Spleen (tissue), 11 donors: ENCODE data around the gene PARD3B. TPM values are rescaled to one million over a fixed set of nuclear protein-coding genes. Genes with fewer than 3 reads are reported as not detected.

Experiments
- DNase-seq: peaks from one replicate; pipeline ENCODE4 v3.0.0-alpha.2; 2020
- H3K27ac ChIP-seq, 8 donors: fragments of 200-600 bp; sonication (generic) in 7 of 8; 1 replicate in 4 of 8; 2 replicates in 4 of 8; pipeline versions ENCODE4 v1.5.0 to v1.8.0; 2016 to 2021; ENCODE audit warnings: inconsistent platforms in 4 of 8, mild to moderate bottlenecking in 4 of 8, moderate library complexity in 1 of 8
- H3K27me3 ChIP-seq, 7 donors: fragments of 200-600 bp; sonication (generic) in 6 of 7; replicated peaks in 1 of 7; 1 replicate in 4 of 7; 2 replicates in 3 of 7; pipeline versions ENCODE4 v1.5.0 to v1.8.0; 2016 to 2021; ENCODE audit warnings: inconsistent platforms in 3 of 7, mild to moderate bottlenecking in 1 of 7
- H3K36me3 ChIP-seq, 6 donors: fragments of 200-600 bp; sonication (generic) in 5 of 6; 1 replicate in 4 of 6; 2 replicates in 2 of 6; pipeline versions ENCODE4 v1.5.0 to v1.8.0; 2016 to 2021; ENCODE audit warnings: inconsistent platforms in 2 of 6
- H3K4me1 ChIP-seq, 6 donors: fragments of 200-600 bp; sonication (generic) in 5 of 6; 1 replicate in 3 of 6; 2 replicates in 3 of 6; pipeline versions ENCODE4 v1.5.0 to v1.8.0; 2016 to 2021; ENCODE audit warnings: inconsistent platforms in 3 of 6
- H3K4me3 ChIP-seq, 8 donors: fragments of 200-600 bp; sonication (generic) in 7 of 8; 1 replicate in 4 of 8; 2 replicates in 4 of 8; pipeline versions ENCODE4 v1.5.0 to v1.8.0; 2016 to 2021; ENCODE audit warnings: inconsistent platforms in 4 of 8, mild to moderate bottlenecking in 4 of 8, moderate library complexity in 2 of 8
- H3K9me3 ChIP-seq, 8 donors: fragments of 200-600 bp; sonication (generic) in 7 of 8; 1 replicate in 4 of 8; 2 replicates in 4 of 8; pipeline versions ENCODE4 v1.5.0 to v1.8.0; 2016 to 2021; ENCODE audit warnings: inconsistent platforms in 4 of 8
- POLR2A ChIP-seq, 3 donors: fragments of 450-650 bp; IDR thresholded peaks; one replicate each; pipeline ENCODE4 v1.5.1; 2017; ENCODE audit warnings: antibody characterized with exemption in 3 of 3, mild to moderate bottlenecking in 1 of 3
- POLR2AphosphoS5 ChIP-seq, 3 donors: sonication (generic); formaldehyde crosslinking; IDR thresholded peaks; one replicate each; pipeline ENCODE4 v1.5.1; 2017; ENCODE audit warnings: antibody characterized with exemption in 3 of 3
- WGBS, 5 donors: extraction: QIAGEN DNeasy Blood & Tissue Kit in 3 of 5; methylation state at CpG; one replicate each; pipeline versions ENCODE4 v1.1.5 to v1.1.7; 2013 to 2018; 5-methylcytosine and 5-hydroxymethylcytosine counted together
- intact Hi-C: fragments of 100-400 bp; cut with DNase I; formaldehyde crosslinking; loops from one replicate; pipeline ENCODE4 v1.15.0; 2023; ENCODE audit warnings: low total_unique reads
- polyA plus RNA-seq, 3 donors: library from polyadenylated mRNA; stranded (reverse); fragments of 200-250 nt; gene quantifications; one replicate each; pipeline ENCODE4 v1.2.1, GENCODE V29; 2013
- total RNA-seq, 7 donors: library from RNA; depleted of rRNA in 3 of 7; stranded (reverse); fragments of >200 nt in 3 of 7; fragmentation: NEBNext Ultra II Directional in 4 of 7; extraction: Animal tissue kit (Norgen Biotek cat#: 25700) in 4 of 7; gene quantifications; one replicate each; pipeline versions ENCODE4 v1.1.0 to v1.2.1, GENCODE V29; 2016 to 2021
- TF ChIP-seq, protein P1 (sequence below), 11 experiments: fragments of 200-600 bp in 7 of 11; fragments of 450-650 bp in 4 of 11; sonication (generic) in 4 of 11; IDR thresholded peaks in 8 of 11; conservative IDR thresholded peaks in 3 of 11; 1 replicate in 7 of 11; 2 replicates in 4 of 11; pipeline versions ENCODE4 v1.4.0 to v1.8.0; 2016 to 2021; ENCODE audit warnings: antibody characterized with exemption in 11 of 11, inconsistent platforms in 4 of 11, mild to moderate bottlenecking in 1 of 11
- donor health status: healthy with polysubstance abuse.
- donor health status: DM: no; HTN: no; CAD: no; lungs with moderate emphysema.
- donor health status: DM: no; HTN: no; CAD: no.
- donor health status: Bipolar disorder and iron deficiency.
- donor health status: healthy.
- donor health status: DM: no; HTN: no; CAD: no.
- donor health status: DM: yes; HTN: yes; CAD: no.

PARD3B gene
- total and polyA plus RNA-seq, 10 donors = 0.85 to 27.8 (median 14.7) TPM

DNA sequence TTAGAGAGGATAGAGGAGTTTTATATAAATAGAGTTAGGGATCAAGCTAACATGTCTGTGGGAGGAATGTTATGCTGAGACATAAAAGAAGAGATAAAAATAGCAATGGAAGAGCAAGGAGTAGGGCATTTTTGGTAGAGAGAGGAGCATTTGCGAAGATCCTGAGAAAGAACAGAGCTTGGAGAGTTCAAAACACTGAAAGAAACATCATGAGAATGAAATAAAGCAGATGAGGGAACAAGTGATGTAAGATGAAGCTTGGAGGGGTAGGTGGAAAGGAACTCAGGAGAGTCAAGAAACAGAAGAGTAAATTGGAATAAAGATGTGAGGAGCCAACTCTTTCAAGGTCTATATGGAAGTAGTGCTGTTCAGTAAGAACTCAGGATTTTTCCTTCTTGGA, 308.6 kb downstream of the PARD3B start:
- Histone ChIP-seq H3K36me3 (no peaks in the 10 kb centered on the region), H3K27me3 (no peaks in the 10 kb centered on the region), H3K4me3 (no peak overlapping the region), H3K4me1 (no peaks in the 10 kb centered on the region), H3K27ac (no peak overlapping the region), H3K9me3 (no peaks in the 10 kb centered on the region)
- intact Hi-C loops = no loop called here
- 75 to 97% (median 84%) methylated on average over 1 of the region's 1 CpG for WGBS, 5 donors
- TF ChIP-seq, protein P1, sequence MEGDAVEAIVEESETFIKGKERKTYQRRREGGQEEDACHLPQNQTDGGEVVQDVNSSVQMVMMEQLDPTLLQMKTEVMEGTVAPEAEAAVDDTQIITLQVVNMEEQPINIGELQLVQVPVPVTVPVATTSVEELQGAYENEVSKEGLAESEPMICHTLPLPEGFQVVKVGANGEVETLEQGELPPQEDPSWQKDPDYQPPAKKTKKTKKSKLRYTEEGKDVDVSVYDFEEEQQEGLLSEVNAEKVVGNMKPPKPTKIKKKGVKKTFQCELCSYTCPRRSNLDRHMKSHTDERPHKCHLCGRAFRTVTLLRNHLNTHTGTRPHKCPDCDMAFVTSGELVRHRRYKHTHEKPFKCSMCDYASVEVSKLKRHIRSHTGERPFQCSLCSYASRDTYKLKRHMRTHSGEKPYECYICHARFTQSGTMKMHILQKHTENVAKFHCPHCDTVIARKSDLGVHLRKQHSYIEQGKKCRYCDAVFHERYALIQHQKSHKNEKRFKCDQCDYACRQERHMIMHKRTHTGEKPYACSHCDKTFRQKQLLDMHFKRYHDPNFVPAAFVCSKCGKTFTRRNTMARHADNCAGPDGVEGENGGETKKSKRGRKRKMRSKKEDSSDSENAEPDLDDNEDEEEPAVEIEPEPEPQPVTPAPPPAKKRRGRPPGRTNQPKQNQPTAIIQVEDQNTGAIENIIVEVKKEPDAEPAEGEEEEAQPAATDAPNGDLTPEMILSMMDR (IDR thresholded peaks at IDR 0.05 in 8 of 11, conservative IDR thresholded peaks at IDR 0.05 in 3 of 11) = no peak
- TF ChIP-seq POLR2A (IDR thresholded peaks at IDR 0.05) (no peak), POLR2AphosphoS5 (IDR thresholded peaks at IDR 0.05) (no peak)
- DNase-seq = no peak

DNA sequence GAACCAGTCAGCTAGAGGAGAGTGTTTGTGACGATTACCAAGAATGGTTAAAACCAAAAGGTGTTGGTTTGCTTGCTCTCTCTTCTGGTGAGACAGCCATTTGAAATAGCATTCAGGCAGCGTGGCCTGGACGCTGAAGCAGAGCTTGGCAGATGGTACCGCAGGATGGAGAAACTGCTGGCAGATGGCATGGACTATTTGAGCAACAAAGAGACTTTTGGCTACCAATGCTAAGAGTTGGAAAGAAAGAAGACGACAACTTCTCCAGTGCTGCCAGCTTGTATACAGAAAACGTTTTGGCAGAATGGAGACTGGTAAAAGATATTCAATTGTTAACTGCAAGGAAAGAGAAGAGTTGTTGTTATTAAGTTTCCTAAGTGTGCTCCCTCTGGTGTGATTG, 315.0 kb downstream of the PARD3B start:
- Histone ChIP-seq H3K4me3 (no peak overlapping the region), H3K36me3 (no peaks in the 10 kb centered on the region), H3K4me1 (no peaks in the 10 kb centered on the region), H3K27me3 (no peaks in the 10 kb centered on the region), H3K27ac (no peak overlapping the region), H3K9me3 (peaks cover 0 to 6% (median 0%) of the 10 kb centered on the region in 8 donors)
- TF ChIP-seq, protein P1 (IDR thresholded peaks at IDR 0.05 in 8 of 11, conservative IDR thresholded peaks at IDR 0.05 in 3 of 11) = no peak
- TF ChIP-seq POLR2A (IDR thresholded peaks at IDR 0.05) = no peak
- TF ChIP-seq POLR2AphosphoS5 (IDR thresholded peaks at IDR 0.05) = no peak
- 86 to 93% (median 88%) methylated on average over 6 of the region's 6 CpGs for WGBS, 5 donors
- intact Hi-C loops = no loop called here
- no peak for DNase-seq

DNA sequence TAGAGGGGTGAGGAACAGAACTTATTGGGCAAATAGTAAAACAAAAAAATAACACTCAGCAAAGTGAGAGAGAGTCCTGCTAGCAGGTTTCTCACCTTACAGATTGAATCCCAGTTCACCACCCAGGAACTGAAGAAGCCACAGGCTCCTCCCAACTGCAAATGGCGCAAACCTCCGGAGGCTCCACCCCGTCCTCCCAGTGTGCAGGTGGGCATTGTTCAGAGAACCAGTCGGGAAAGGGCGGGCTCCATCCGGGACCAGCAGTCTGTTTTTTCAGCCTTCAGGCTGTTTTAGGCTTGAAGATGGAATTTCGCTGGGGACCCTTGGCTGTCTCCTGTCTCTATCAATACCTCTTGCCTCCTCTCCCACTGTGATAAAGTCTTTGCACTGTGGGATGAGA, 317.5 kb downstream of the PARD3B start:
- no peak for TF ChIP-seq POLR2A (IDR thresholded peaks at IDR 0.05)
- TF ChIP-seq POLR2AphosphoS5 (IDR thresholded peaks at IDR 0.05) = no peak
- TF ChIP-seq, protein P1 (IDR thresholded peaks at IDR 0.05 in 8 of 11, conservative IDR thresholded peaks at IDR 0.05 in 3 of 11) = no peak
- H3K27me3 ChIP-seq = no peaks in the 10 kb centered on the region
- H3K4me3 ChIP-seq = no peak overlapping the region
- intact Hi-C loops = no loop called here
- H3K9me3 ChIP-seq = peaks cover 0 to 7% (median 0%) of the 10 kb centered on the region in 8 donors
- no peaks in the 10 kb centered on the region for H3K36me3 ChIP-seq
- no peaks in the 10 kb centered on the region for H3K4me1 ChIP-seq
- DNase-seq = no peak
- 87 to 95% (median 92%) methylated on average over 7 of the region's 7 CpGs for WGBS, 5 donors
- H3K27ac ChIP-seq = no peak overlapping the region

DNA sequence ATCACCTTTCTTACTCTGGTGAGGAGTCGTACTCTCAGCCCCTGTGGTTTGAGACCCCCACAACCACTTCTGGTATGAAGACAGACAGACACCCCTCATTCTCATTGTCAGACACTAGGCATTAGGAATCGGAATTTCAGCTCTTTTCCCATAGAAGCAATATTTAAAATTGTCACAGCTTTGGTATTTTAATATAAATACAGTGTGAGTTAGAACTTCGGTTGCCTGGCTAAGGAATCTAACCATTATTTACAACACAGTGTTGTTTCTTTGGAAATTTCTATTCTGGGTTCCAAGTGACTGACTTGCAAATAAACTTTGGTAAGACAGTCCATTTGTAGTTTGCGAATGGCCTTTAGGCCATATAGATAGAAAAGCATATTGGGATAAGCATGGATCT, 318.1 kb downstream of the PARD3B start:
- no peaks in the 10 kb centered on the region for H3K27me3 ChIP-seq
- H3K27ac ChIP-seq = no peak overlapping the region
- H3K36me3 ChIP-seq = no peaks in the 10 kb centered on the region
- TF ChIP-seq POLR2AphosphoS5 (IDR thresholded peaks at IDR 0.05) (no peak), POLR2A (IDR thresholded peaks at IDR 0.05) (no peak)
- TF ChIP-seq, protein P1 (IDR thresholded peaks at IDR 0.05 in 8 of 11, conservative IDR thresholded peaks at IDR 0.05 in 3 of 11) = no peak
- no peaks in the 10 kb centered on the region for H3K4me1 ChIP-seq
- peaks cover 0 to 7% (median 0%) of the 10 kb centered on the region in 8 donors for H3K9me3 ChIP-seq
- intact Hi-C loops = no loop called here
- no peak for DNase-seq
- no peak overlapping the region for H3K4me3 ChIP-seq
- 87 to 96% (median 93%) methylated on average over 4 of the region's 4 CpGs for WGBS, 5 donors
